Measurements from ENCODE around the gene LAMA5.

LAMA5 gene

DNA sequence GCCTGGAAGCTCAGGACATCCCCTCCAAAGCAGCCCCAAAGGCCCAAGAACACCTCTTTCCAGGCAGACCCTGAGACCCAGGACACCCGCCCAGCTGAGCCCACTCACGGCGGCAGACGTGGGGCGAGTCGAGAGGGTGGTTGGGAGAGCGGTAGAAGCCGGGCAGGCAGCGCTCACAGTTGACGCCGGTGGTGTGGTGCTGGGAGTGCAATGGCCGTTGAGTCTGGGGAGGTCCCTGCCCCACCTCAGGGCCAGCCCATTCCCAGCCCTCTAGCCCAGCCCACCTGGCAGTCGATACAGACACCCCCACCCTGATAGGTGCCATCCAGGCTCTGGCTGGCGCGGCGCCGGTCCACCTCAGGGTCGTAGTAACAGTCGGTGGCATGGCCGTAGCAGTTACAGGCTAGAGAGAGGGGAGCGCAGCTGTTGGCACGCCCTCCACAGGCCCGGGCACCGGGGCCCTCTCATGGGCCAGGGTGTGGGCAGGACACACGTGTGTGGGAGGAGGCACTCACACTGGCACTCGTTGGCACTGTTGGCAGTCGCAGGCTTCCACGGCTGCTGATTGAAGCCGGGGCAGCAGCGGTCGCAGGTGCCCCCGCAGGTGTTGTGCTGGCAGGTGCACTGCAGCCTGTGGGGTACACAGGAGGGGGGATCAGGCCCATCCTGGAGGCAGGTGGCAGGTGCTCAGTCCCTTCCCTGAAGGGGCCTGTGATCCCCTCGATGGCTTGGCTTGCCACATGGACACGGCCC, 20.5 kb downstream of the LAMA5 start:
- TF ChIP-seq, protein P1, sequence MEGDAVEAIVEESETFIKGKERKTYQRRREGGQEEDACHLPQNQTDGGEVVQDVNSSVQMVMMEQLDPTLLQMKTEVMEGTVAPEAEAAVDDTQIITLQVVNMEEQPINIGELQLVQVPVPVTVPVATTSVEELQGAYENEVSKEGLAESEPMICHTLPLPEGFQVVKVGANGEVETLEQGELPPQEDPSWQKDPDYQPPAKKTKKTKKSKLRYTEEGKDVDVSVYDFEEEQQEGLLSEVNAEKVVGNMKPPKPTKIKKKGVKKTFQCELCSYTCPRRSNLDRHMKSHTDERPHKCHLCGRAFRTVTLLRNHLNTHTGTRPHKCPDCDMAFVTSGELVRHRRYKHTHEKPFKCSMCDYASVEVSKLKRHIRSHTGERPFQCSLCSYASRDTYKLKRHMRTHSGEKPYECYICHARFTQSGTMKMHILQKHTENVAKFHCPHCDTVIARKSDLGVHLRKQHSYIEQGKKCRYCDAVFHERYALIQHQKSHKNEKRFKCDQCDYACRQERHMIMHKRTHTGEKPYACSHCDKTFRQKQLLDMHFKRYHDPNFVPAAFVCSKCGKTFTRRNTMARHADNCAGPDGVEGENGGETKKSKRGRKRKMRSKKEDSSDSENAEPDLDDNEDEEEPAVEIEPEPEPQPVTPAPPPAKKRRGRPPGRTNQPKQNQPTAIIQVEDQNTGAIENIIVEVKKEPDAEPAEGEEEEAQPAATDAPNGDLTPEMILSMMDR (IDR thresholded peaks at IDR 0.05; ENCODE audit: borderline replicate concordance, insufficient read depth, low read depth, low read length): no peak
- H3K4me3 ChIP-seq (ENCODE audit: low read depth, low read length): no peak overlapping the region

- TF ChIP-seq, protein P1 (IDR thresholded peaks at IDR 0.05; ENCODE audit: borderline replicate concordance, insufficient read depth, low read depth, low read length): no peak
- H3K4me3 ChIP-seq (ENCODE audit: low read depth, low read length): no peak overlapping the region
These were observed 21.3 kb downstream of the LAMA5 start for GRCh38 chr20:62345681-62346370.

DNA sequence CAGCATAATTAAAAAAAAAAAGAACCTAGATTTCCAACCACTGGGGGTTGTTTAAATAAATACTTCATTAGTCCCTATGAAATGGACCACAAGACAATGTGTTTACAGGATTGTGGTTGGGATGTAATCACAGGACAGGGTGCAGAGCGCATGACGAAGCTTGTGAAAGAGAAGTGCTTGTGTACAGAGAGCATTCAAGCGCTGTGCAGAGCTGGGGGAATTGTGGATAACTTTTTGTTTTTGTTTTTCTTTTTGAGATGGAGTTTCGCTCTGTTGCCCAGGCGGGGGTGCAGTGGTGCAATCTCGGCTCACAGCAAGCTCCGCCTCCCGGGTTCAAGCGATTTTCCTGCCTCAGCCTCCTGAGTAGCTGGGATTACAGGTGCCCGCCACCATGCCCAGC, 22.3 kb downstream of the LAMA5 start:
- H3K4me3 ChIP-seq (ENCODE audit: low read depth, low read length): no peak overlapping the region
- TF ChIP-seq, protein P1 (IDR thresholded peaks at IDR 0.05; ENCODE audit: borderline replicate concordance, insufficient read depth, low read depth, low read length): no peak

GRCh38 chr20:62344092-62344491, 23.0 kb downstream of the LAMA5 start:
- TF ChIP-seq, protein P1 (IDR thresholded peaks at IDR 0.05; ENCODE audit: borderline replicate concordance, insufficient read depth, low read depth, low read length): no peak
- no peak overlapping the region for H3K4me3 ChIP-seq (ENCODE audit: low read depth, low read length)

GRCh38 chr20:62342910-62343309, 24.2 kb downstream of the LAMA5 start:
- TF ChIP-seq, protein P1 (IDR thresholded peaks at IDR 0.05; ENCODE audit: borderline replicate concordance, insufficient read depth, low read depth, low read length): no peak
- no peak overlapping the region for H3K4me3 ChIP-seq (ENCODE audit: low read depth, low read length)

- TF ChIP-seq, protein P1 (IDR thresholded peaks at IDR 0.05; ENCODE audit: borderline replicate concordance, insufficient read depth, low read depth, low read length): no peak
- peak overlapping the region; percentile 23 for H3K4me3 ChIP-seq (ENCODE audit: low read depth, low read length)
These were observed 27.5 kb downstream of the LAMA5 start for GRCh38 chr20:62339647-62340062.

DNA sequence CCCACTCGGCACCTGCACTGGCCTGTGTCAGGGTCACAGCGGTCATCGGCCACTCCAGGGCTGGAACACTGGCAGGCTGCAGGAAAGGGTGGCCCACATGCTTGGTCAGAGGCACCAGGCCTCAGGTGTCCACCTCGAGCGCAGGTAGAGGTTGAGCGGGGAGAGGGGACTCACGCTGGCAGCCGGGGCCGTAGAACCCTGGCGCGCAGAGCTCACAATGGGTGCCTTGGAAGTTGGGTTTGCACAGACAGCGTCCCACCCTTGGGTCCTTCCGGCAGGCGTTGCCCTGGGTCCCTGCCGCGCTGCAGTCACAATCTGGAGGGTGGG, 28.9 kb downstream of the LAMA5 start:
- TF ChIP-seq, protein P1 (IDR thresholded peaks at IDR 0.05; ENCODE audit: borderline replicate concordance, insufficient read depth, low read depth, low read length): no peak
- H3K4me3 ChIP-seq (ENCODE audit: low read depth, low read length): no peak overlapping the region
